Muscle layer of colon (tissue), 2 donors: ENCODE data around the gene THEMIS.
"Not testable (repeated sequence)": the region's sequence is repeated elsewhere in the genome, so short reads cannot be mapped to it uniquely, and the experiment has no call there.

Source experiments
- H3K27ac ChIP-seq: one replicate; pipeline ENCODE4 v1.7.0; 2013; ENCODE audit warnings: low read depth, mild to moderate bottlenecking, low read length, moderate library complexity
- H3K27me3 ChIP-seq, 2 donors: one replicate each; pipeline ENCODE4 v1.7.0; 2013; ENCODE audit warnings: low read length in 2 of 2, mild to moderate bottlenecking in 2 of 2; ENCODE audit not compliant: insufficient read depth in 2 of 2, control insufficient read depth in 1 of 2
- H3K36me3 ChIP-seq: one replicate; pipeline ENCODE4 v1.7.0; 2013; ENCODE audit warnings: mild to moderate bottlenecking, low read length; ENCODE audit not compliant: insufficient read depth
- H3K4me1 ChIP-seq: one replicate; pipeline ENCODE4 v1.7.0; 2013; ENCODE audit warnings: mild to moderate bottlenecking, low read length; ENCODE audit not compliant: insufficient read depth
- H3K4me3 ChIP-seq, 2 donors: one replicate each; pipeline ENCODE4 v1.7.0; 2013; ENCODE audit warnings: low read length in 2 of 2, low read depth in 1 of 2, mild to moderate bottlenecking in 1 of 2, moderate library complexity in 1 of 2
- H3K9ac ChIP-seq: one replicate; pipeline ENCODE4 v1.7.0; 2013; ENCODE audit warnings: low read length
- H3K9me3 ChIP-seq: one replicate; pipeline ENCODE4 v1.7.0; 2013; ENCODE audit warnings: mild to moderate bottlenecking, low read length
- donor health status: abdominal sarcoma.
- donor health status: Adenocarcinoma of cecum.

THEMIS gene

DNA sequence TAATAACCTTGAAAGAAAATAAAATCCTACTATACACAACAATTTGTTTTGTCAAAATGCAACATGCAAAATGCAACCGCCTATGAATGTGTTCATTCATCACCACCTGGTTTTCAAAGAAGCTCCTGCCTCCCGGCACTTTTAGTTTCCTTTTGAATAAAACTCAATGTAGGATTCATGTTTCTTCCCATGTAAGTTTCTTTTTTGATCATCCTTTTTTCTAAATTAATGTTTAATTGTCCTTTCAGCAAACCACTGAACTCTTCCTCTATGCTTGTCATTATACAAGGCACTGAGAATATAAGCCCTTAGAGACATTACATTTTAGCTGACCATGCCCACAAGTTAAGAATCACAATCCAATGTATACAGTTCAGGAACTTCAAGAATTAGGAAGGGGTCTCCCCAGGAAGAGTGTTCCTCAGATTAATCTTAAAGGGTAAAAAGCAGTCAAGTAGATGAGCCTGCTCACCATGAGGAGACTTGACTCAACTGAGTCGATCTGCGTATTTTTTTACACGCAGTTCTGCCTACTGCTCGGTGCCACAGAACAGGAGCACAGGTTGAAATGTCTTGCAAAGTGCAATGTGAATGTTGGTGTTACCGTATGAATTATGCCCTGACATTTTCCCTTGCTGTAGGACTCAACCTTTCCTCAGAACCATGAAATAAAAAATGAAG is 7.2 kb upstream of the THEMIS start:
- H3K9ac ChIP-seq = no peak overlapping the region
- no peaks in the 10 kb centered on the region for H3K9me3 ChIP-seq
- H3K4me3 ChIP-seq = no peak overlapping the region
- no peak overlapping the region for H3K27ac ChIP-seq
- no peaks in the 10 kb centered on the region for H3K4me1 ChIP-seq
- H3K36me3 ChIP-seq = no peaks in the 10 kb centered on the region
- H3K27me3 ChIP-seq = no peaks in the 10 kb centered on the region

DNA sequence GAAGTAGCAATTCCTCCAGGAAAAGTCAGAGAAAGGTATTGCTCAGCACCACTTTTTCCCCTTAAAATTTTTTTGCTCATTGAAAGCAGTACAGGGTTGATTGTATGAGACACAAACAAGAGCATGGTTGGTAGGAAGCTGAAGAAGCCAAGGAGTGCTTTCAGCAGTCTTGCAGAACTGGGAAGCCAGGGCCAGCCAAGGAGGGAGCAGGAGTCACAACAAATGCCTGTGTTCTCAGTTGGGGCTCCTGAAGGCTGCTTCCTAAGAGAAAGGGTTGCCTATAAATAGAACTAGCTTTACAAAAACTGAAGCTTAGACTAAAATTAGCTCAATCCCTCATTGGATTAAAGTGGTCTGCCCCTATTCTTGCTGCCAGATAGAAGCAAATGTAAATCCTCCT is 3.3 kb upstream of the THEMIS start:
- H3K27me3 ChIP-seq = no peaks in the 10 kb centered on the region
- H3K4me1 ChIP-seq = no peaks in the 10 kb centered on the region
- no peak overlapping the region for H3K27ac ChIP-seq
- no peak overlapping the region for H3K9ac ChIP-seq
- H3K9me3 ChIP-seq = no peaks in the 10 kb centered on the region
- H3K36me3 ChIP-seq = no peaks in the 10 kb centered on the region
- no peak overlapping the region for H3K4me3 ChIP-seq

DNA sequence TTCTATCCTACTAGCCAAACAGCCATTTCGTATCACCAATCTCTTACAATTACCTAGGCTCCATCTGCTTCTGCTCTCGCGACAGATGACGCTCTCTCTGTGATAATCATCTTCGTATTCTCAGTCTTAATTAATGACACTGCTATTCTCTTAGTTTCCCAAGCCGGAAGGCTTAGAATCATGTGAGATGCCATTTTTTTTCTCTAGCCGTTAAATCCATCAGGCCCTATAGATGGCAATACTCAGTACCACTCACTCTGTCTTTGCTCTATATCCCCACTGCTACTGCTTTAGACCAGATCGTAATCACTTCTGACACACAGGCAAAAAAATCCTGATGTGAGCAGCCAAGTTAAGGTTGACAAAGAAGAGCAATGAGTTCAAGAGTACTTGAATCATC is 2.1 kb upstream of the THEMIS start:
- H3K4me1 ChIP-seq = no peaks in the 10 kb centered on the region
- H3K9ac ChIP-seq = no peak overlapping the region
- H3K9me3 ChIP-seq = no peaks in the 10 kb centered on the region
- H3K27ac ChIP-seq = no peak overlapping the region
- H3K27me3 ChIP-seq = no peaks in the 10 kb centered on the region
- H3K36me3 ChIP-seq = no peaks in the 10 kb centered on the region
- no peak overlapping the region for H3K4me3 ChIP-seq

DNA sequence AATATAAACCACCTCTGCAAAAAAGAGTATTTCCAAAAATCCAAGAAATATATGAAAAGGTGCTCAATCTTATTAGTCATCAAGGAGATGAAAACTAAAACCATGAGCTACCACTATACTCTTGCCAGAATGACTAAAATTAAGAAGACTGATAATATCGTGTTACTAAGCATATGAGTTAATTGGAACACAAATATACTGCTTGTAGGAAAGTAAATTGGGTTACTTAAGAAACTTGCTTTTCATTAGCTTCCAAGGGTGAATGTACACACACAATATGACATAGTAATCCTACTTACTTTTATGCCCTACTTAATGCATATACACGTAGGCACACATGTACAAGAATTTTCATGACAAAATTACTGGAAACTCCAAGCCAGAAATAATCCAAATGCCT is 3.4 kb downstream of the THEMIS start:
- Histone ChIP-seq H3K27me3 (no peaks in the 10 kb centered on the region), H3K27ac (no peak overlapping the region), H3K4me3 (no peak overlapping the region), H3K9ac (no peak overlapping the region), H3K9me3 (no peaks in the 10 kb centered on the region), H3K36me3 (no peaks in the 10 kb centered on the region), H3K4me1 (no peaks in the 10 kb centered on the region)

DNA sequence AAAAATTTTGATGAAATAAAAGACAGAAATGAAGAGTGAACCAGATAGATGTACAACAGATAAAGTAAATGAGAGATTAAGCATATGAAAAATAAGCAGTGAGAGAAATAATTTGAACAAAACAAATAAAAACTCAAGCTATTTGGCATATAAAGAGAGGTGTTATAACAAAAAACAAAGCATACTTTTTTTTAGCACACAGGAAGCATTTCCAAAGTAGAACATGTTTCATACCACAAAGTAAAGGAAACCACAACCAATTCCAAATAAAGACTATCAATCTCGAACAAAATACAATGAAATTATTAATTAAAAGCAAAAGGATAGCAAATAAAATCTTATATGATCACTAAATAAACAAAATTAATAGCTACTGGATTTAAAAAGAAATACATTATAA is 6.8 kb downstream of the THEMIS start:
- no peaks in the 10 kb centered on the region for H3K4me1 ChIP-seq
- H3K4me3 ChIP-seq = no peak overlapping the region
- H3K27me3 ChIP-seq = no peaks in the 10 kb centered on the region
- H3K9me3 ChIP-seq = no peaks in the 10 kb centered on the region
- H3K36me3 ChIP-seq = no peaks in the 10 kb centered on the region
- no peak overlapping the region for H3K9ac ChIP-seq
- H3K27ac ChIP-seq = no peak overlapping the region

DNA sequence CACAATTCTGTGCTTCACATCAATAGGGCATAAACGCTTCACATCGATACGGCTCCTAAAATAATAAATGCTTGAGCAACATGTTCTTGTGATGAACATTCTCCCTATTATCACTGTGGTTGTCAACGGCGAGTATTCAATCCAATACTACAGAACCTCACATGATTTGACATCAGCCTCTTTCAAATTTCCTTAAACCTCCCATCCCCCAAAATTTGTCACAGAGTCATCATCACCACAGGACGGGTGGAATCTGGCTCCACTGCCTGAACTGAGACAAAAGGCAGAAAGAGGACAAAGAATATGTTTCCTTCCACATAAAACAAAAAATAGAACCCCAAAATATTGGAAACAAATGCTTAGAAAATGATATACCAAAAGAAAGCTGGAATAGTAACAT is 7.3 kb downstream of the THEMIS start:
- H3K36me3 ChIP-seq = no peaks in the 10 kb centered on the region
- no peaks in the 10 kb centered on the region for H3K9me3 ChIP-seq
- H3K9ac ChIP-seq = no peak overlapping the region
- no peaks in the 10 kb centered on the region for H3K27me3 ChIP-seq
- no peak overlapping the region for H3K4me3 ChIP-seq
- H3K27ac ChIP-seq = no peak overlapping the region
- H3K4me1 ChIP-seq = no peaks in the 10 kb centered on the region

DNA sequence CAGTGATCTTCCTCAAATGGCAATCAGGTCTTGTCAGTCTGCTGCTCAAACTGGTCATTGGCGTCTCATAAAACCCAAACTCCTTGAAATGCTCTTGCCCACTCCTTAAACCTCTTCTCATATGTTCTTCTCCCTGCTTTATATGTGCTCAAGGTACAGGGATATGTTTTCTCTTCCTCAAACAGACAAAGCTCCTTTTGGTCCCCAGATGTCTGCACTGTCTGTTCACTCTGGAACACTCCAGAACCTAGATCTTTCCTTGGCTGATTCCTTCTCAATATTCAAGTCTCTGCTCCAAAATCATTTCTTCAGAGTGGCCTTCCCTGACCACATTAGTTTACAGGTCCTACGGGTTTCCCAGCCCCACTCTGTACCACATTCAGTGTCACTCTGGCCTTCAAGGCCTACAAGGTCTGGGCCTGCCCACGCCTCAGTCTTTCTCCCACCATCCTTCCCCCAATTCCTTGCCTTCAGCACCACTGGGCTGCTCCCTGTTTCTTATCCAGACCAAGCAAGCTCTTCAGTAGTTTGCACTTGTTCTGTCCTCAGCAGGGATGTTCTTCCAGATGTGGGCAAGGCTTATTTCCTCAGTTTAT is 9.0 kb downstream of the THEMIS start:
- no peak overlapping the region for H3K4me3 ChIP-seq
- no peaks in the 10 kb centered on the region for H3K4me1 ChIP-seq
- no peak overlapping the region for H3K9ac ChIP-seq
- no peaks in the 10 kb centered on the region for H3K36me3 ChIP-seq
- no peak overlapping the region for H3K27ac ChIP-seq
- H3K9me3 ChIP-seq = no peaks in the 10 kb centered on the region
- H3K27me3 ChIP-seq = no peaks in the 10 kb centered on the region

DNA sequence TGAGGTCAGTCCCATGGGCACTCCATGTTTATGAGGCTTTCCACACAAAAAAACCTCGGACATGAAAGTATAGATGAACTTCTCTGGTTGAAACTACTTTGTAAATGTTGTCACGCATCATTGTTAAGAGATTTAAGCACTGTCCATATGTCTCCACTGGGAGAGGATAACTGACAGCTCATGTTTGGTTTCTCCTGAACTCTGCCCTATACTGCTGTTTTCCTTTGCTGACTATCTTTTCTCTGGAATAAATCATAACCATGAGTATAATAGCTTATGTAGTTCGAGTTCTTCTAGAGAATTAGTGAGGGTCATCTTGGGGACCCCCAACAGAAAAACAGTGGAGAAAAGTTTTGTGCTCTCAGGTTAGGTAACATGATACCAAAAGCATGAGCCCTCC is 14.3 kb downstream of the THEMIS start:
- no peaks in the 10 kb centered on the region for H3K27me3 ChIP-seq

DNA sequence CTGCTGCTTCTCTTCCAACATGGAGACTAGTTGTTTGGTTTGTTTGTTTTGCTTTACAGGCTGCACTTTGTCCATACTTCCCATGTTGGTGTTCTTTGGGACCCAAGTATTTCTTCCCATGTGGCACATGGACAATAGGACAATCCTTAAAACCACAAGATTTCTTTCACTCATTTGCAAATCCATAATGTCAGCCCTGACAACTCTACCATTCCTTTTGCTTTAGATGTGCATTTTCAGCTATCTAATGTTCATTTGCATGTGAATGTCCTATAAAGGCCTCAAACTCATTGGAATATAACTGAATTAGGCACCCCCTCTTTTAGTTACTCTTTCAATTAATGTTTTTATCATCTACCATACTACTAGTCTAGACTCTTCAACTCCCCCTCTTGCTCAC is 16.7 kb downstream of the THEMIS start:
- no peaks in the 10 kb centered on the region for H3K9me3 ChIP-seq

More for the DNA sequence above, 14.3 kb downstream of the THEMIS start:
- H3K27ac ChIP-seq = no peak overlapping the region
- H3K9me3 ChIP-seq = no peaks in the 10 kb centered on the region
- H3K4me3 ChIP-seq = no peak overlapping the region
- H3K36me3 ChIP-seq = no peaks in the 10 kb centered on the region
- no peak overlapping the region for H3K9ac ChIP-seq
- H3K4me1 ChIP-seq = no peaks in the 10 kb centered on the region

DNA sequence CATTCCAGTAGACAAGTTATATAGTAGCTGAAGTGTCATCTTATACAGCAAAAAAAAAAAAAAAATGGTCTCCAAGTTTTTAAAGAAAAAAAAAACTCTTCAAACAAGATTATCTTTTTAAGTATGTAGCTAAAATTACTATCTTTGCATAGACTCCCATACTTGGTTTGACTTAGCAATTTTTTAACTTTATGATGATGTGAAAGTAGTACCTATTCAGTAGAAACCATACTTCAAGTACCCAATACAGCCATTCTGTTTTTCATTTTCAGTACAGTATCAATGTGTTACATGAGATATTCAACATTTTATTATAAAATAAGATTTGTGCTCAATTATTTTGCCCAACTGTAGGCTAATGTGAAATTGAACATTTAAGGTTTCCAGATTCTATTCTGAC is 18.9 kb downstream of the THEMIS start:
- not testable (repeated sequence) for H3K9me3 ChIP-seq, H3K27me3 ChIP-seq, H3K4me3 ChIP-seq, H3K27ac ChIP-seq, H3K9ac ChIP-seq, H3K36me3 ChIP-seq, H3K4me1 ChIP-seq

More for the DNA sequence above, 16.7 kb downstream of the THEMIS start:
- H3K36me3 ChIP-seq = no peaks in the 10 kb centered on the region
- H3K4me1 ChIP-seq = no peaks in the 10 kb centered on the region
- H3K27me3 ChIP-seq = no peaks in the 10 kb centered on the region
- no peak overlapping the region for H3K4me3 ChIP-seq
- no peak overlapping the region for H3K27ac ChIP-seq
- no peak overlapping the region for H3K9ac ChIP-seq

DNA sequence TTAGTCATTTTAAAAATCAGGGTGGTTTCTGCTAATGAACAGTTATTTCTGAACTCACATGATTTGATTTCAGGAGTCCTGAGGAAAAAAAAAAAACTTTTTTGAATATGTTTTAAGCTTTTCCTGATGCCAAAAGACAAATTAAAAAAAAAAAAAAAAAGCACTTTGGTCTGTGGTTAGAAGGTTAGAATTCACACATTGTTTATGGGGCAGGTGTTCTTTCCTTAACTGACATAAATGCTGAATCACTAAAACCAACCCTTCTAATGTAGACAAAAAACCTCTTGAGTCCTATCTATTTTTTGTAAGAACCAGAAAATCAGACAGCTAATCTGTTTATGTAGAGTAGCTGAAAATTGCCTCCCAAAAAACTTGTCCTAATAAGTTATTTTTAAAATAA is 20.4 kb downstream of the THEMIS start:
- Histone ChIP-seq H3K27ac (no peak overlapping the region), H3K4me3 (no peak overlapping the region), H3K9ac (no peak overlapping the region)

DNA sequence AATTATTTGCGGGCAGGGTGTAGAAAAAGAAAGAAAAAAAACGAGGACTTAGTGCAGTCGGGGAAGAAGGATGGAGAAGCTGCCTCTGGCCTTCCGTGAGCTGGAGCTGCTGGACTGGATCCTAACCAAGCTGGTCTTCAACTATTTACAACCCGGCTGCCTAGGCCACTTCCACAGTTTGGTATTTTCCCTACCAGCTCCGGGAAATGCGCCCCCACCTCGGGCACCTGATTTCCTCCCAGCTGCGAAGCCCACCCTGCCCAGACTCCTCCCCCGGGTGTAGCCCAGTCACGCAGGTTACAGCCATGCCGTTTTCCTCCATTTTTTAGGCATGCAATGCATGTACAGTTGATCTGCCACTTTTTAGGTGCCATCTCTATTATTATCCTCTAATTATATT is 21.2 kb downstream of the THEMIS start:
- Histone ChIP-seq H3K9ac (no peak overlapping the region), H3K27me3 (no peaks in the 10 kb centered on the region), H3K9me3 (no peaks in the 10 kb centered on the region), H3K4me3 (no peak overlapping the region), H3K4me1 (no peaks in the 10 kb centered on the region), H3K27ac (no peak overlapping the region), H3K36me3 (no peaks in the 10 kb centered on the region)

More for the DNA sequence above, 20.4 kb downstream of the THEMIS start:
- Histone ChIP-seq H3K36me3 (no peaks in the 10 kb centered on the region), H3K4me1 (no peaks in the 10 kb centered on the region), H3K27me3 (no peaks in the 10 kb centered on the region), H3K9me3 (no peaks in the 10 kb centered on the region)
